CD14-positive monocyte (primary cell): ENCODE data around the gene ANKRD40CL. TPM values are rescaled to one million over a fixed set of nuclear protein-coding genes. Genes with fewer than 3 reads are reported as not detected.

Source experiments
- DNase-seq, 3 donors: peaks; one replicate each; pipeline ENCODE4 v3.0.0-alpha.2; 2011 to 2022
- H2AFZ ChIP-seq: 2 replicates; pipeline ENCODE4 v1.6.0; 2012; ENCODE audit warnings: mild to moderate bottlenecking, low read depth, low read length, inconsistent platforms; ENCODE audit not compliant: insufficient read depth, poor library complexity, severe bottlenecking
- H3K27ac ChIP-seq, 2 donors: 1 replicate in 1 of 2; 2 replicates in 1 of 2; pipeline ENCODE4 v1.5.1; 2012 to 2013; ENCODE audit warnings: low read length in 2 of 2, control low read depth in 1 of 2, inconsistent platforms in 1 of 2, low read depth in 1 of 2, mild to moderate bottlenecking in 1 of 2
- H3K27me3 ChIP-seq, 2 donors: one replicate each; pipeline versions ENCODE4 v1.6.0 to v1.6.1; 2011 to 2013; ENCODE audit warnings: low read length in 2 of 2; ENCODE audit not compliant: control insufficient read depth in 2 of 2, insufficient read depth in 2 of 2
- H3K36me3 ChIP-seq, 2 donors: replicated peaks in 1 of 2; 1 replicate in 1 of 2; 2 replicates in 1 of 2; pipeline versions ENCODE4 v1.5.1 to v1.6.1; 2012 to 2013; ENCODE audit warnings: low read length in 2 of 2, control low read depth in 1 of 2, inconsistent platforms in 1 of 2, mild to moderate bottlenecking in 1 of 2; ENCODE audit not compliant: insufficient read depth in 2 of 2, control insufficient read depth in 1 of 2
- H3K4me1 ChIP-seq, 2 donors: 1 replicate in 1 of 2; 2 replicates in 1 of 2; pipeline versions ENCODE4 v1.5.1 to v1.6.1; 2012 to 2013; ENCODE audit warnings: low read length in 2 of 2, control low read depth in 1 of 2, inconsistent platforms in 1 of 2, mild to moderate bottlenecking in 1 of 2, moderate library complexity in 1 of 2; ENCODE audit not compliant: insufficient read depth in 2 of 2, control insufficient read depth in 1 of 2
- H3K4me2 ChIP-seq: replicated peaks from 2 replicates; pipeline ENCODE3; 2012; ENCODE audit warnings: low read length, moderate library complexity, mild to moderate bottlenecking; ENCODE audit not compliant: poor library complexity, severe bottlenecking; ENCODE audit errors: extremely low read depth
- H3K4me3 ChIP-seq, 3 experiments: fragments of 200-600 bp in 1 of 3; sonication (generic) in 1 of 3; replicated peaks in 1 of 3; 1 replicate in 2 of 3; 2 replicates in 1 of 3; pipeline ENCODE4 v1.5.1; 2011 to 2013; ENCODE audit warnings: low read length in 3 of 3, mild to moderate bottlenecking in 3 of 3, control low read depth in 2 of 3, low read depth in 2 of 3, inconsistent platforms in 1 of 3, moderate library complexity in 1 of 3
- H3K79me2 ChIP-seq: 2 replicates; pipeline ENCODE4 v1.6.0; 2012; ENCODE audit warnings: mild to moderate bottlenecking, control low read depth, inconsistent platforms, low read length, moderate library complexity; ENCODE audit not compliant: insufficient read depth
- H3K9ac ChIP-seq: 2 replicates; pipeline ENCODE4 v1.6.0; 2017; ENCODE audit warnings: low read length, mild to moderate bottlenecking; ENCODE audit not compliant: insufficient read depth, poor library complexity, severe bottlenecking
- H3K9me3 ChIP-seq, 2 donors: replicated peaks in 1 of 2; 1 replicate in 1 of 2; 2 replicates in 1 of 2; pipeline versions ENCODE4 v1.5.1 to v1.6.1; 2012 to 2013; ENCODE audit warnings: low read length in 2 of 2, control low read depth in 1 of 2; ENCODE audit not compliant: control insufficient read depth in 1 of 2, insufficient read depth in 1 of 2
- H4K20me1 ChIP-seq: 2 replicates; pipeline ENCODE4 v1.6.0; 2012; ENCODE audit warnings: mild to moderate bottlenecking, low read length, control low read depth, moderate library complexity; ENCODE audit not compliant: insufficient read depth
- H3K27ac Mint-ChIP-seq, 7 donors: one replicate each; pipeline ENCODE4 v1.8.0; 2020; ENCODE audit warnings: mild to moderate bottlenecking in 7 of 7, mixed read lengths in 7 of 7, moderate library complexity in 6 of 7, inconsistent platforms in 2 of 7
- H3K27me3 Mint-ChIP-seq, 3 donors: one replicate each; pipeline ENCODE4 v1.8.0; 2021 to 2022; ENCODE audit warnings: low read depth in 3 of 3, mild to moderate bottlenecking in 3 of 3, mixed read lengths in 3 of 3, moderate library complexity in 3 of 3, inconsistent platforms in 1 of 3
- H3K36me3 Mint-ChIP-seq, 2 donors: one replicate each; pipeline ENCODE4 v1.8.0; 2020; ENCODE audit warnings: mixed read lengths in 2 of 2, inconsistent platforms in 1 of 2, mild to moderate bottlenecking in 1 of 2
- H3K4me1 Mint-ChIP-seq: one replicate; pipeline ENCODE4 v1.8.0; 2020; ENCODE audit warnings: mild to moderate bottlenecking, mixed read lengths
- H3K4me3 Mint-ChIP-seq, 2 donors: one replicate each; pipeline ENCODE4 v1.8.0; 2020; ENCODE audit warnings: mild to moderate bottlenecking in 2 of 2, mixed read lengths in 2 of 2, moderate library complexity in 1 of 2
- H3K9me3 Mint-ChIP-seq, 7 donors: one replicate each; pipeline ENCODE4 v1.8.0; 2020 to 2022; ENCODE audit warnings: mixed read lengths in 7 of 7, mild to moderate bottlenecking in 6 of 7, moderate library complexity in 6 of 7, inconsistent platforms in 2 of 7
- CTCF ChIP-seq: fragments of 200-600 bp; IDR thresholded peaks from one replicate; pipeline ENCODE4 v1.8.0; 2022; ENCODE audit warnings: antibody characterized with exemption, mild to moderate bottlenecking
- WGBS: methylation state at CpG from one replicate; pipeline ENCODE4 v1.1.5; 2013; ENCODE audit warnings: missing lambda C conversion rate; ENCODE audit not compliant: insufficient coverage; 5-methylcytosine and 5-hydroxymethylcytosine counted together
- intact Hi-C, 2 donors: fragments of 100-400 bp; cut with micrococcal nuclease; formaldehyde crosslinking; loops; one replicate each; pipeline versions ENCODE4 v1.15.0 to v1.15.1; 2023
- polyA plus RNA-seq, 3 donors: library from polyadenylated mRNA; depleted of rRNA in 1 of 3; unstranded in 2 of 3; stranded (reverse) in 1 of 3; fragments of 300-500 nt in 2 of 3; fragments of >200 nt in 1 of 3; fragmentation: Illumina TruSeq in 2 of 3; gene quantifications; 1 replicate in 2 of 3; 2 replicates in 1 of 3; pipeline ENCODE4 v1.2.3, GENCODE V29; 2012 to 2021

ANKRD40CL gene
- polyA plus RNA-seq, 3 donors: not detected

- intact Hi-C loops: loop anchor here (1.0 to 2.0 kb wide), 3 partner anchors 58 to 174 kb away; no protein-coding TSS in a partner anchor
- no peak overlapping the region for H3K4me3 ChIP-seq
- H4K20me1 ChIP-seq: no peaks in the 10 kb centered on the region
- 28% methylated on average over 7 of the region's 7 CpGs for WGBS
- no peaks in the 10 kb centered on the region for H3K9me3 ChIP-seq
- peaks cover 0 to 3% of the 10 kb centered on the region in 2 donors for H3K4me1 ChIP-seq
- no peak overlapping the region for H3K4me3 Mint-ChIP-seq
- H3K36me3 ChIP-seq: no peaks in the 10 kb centered on the region
- H3K9ac ChIP-seq: no peak overlapping the region
- H3K4me1 Mint-ChIP-seq: peaks cover 9% of the 10 kb centered on the region
- no peaks in the 10 kb centered on the region for H3K79me2 ChIP-seq
- no peak overlapping the region for H3K27ac ChIP-seq
- no peak overlapping the region for H3K4me2 ChIP-seq
- TF ChIP-seq CTCF: peak; percentile 96
- H3K27ac Mint-ChIP-seq: no peak overlapping the region
- no peaks in the 10 kb centered on the region for H3K36me3 Mint-ChIP-seq
- peaks cover 6 to 16% (median 14%) of the 10 kb centered on the region in 3 donors for H3K27me3 Mint-ChIP-seq
- H3K9me3 Mint-ChIP-seq: peaks cover 0 to 3% (median 0%) of the 10 kb centered on the region in 7 donors
- no peak overlapping the region for H2AFZ ChIP-seq
- peak; percentile 71 to 77 (median 76) for DNase-seq
- H3K27me3 ChIP-seq: peaks cover 0 to 6% of the 10 kb centered on the region in 2 donors
Measured at GRCh38 chr17:50783193-50783660, 15.9 kb upstream of the ANKRD40CL start.

- DNase-seq: no peak
- Histone ChIP-seq H3K4me2 (peak overlapping the region; percentile 29), H2AFZ (peak overlapping the region; percentile 35), H3K9ac (no peak overlapping the region), H3K4me1 (peaks cover 0 to 3% of the 10 kb centered on the region in 2 donors), H3K79me2 (no peaks in the 10 kb centered on the region), H3K27ac (no peak overlapping the region), H3K4me3 (no peak overlapping the region), H4K20me1 (no peaks in the 10 kb centered on the region), H3K27me3 (peaks cover 0 to 6% of the 10 kb centered on the region in 2 donors), H3K9me3 (no peaks in the 10 kb centered on the region), H3K36me3 (no peaks in the 10 kb centered on the region)
- Mint-ChIP-seq H3K27ac (no peak overlapping the region), H3K36me3 (no peaks in the 10 kb centered on the region), H3K27me3 (peaks cover 6 to 16% (median 14%) of the 10 kb centered on the region in 3 donors), H3K9me3 (peaks cover 0 to 3% (median 0%) of the 10 kb centered on the region in 7 donors), H3K4me3 (peak overlapping the region; percentile 54 to 82), H3K4me1 (peaks cover 9% of the 10 kb centered on the region)
- WGBS: 54% methylated on average over 25 of the region's 38 CpGs
- intact Hi-C loops: no loop called here
- no peak for TF ChIP-seq CTCF
Measured at GRCh38 chr17:50781167-50781566, 13.8 kb upstream of the ANKRD40CL start.
